SK-N-SH (cell line): ENCODE results near the gene MAN1A1.

Experiments
- CHD2 ChIP-seq: fragments of 150-350 bp; IDR thresholded peaks from 2 replicates; pipeline ENCODE4 v1.6.1; 2018; ENCODE audit warnings: low read length; ENCODE audit not compliant: partially characterized antibody
- POLR2AphosphoS5 ChIP-seq: IDR thresholded peaks from 2 replicates; pipeline ENCODE4 v1.6.1; 2012; ENCODE audit warnings: low read depth, low read length
- TF ChIP-seq, protein P1 (sequence below): fragments of 150-350 bp; IDR thresholded peaks from 2 replicates; pipeline ENCODE4 v1.6.1; 2017; ENCODE audit warnings: antibody characterized with exemption, low read length, low read depth, borderline replicate concordance
- TF ChIP-seq, protein P2 (sequence below): fragments of 200-600 bp; sonication (generic); IDR thresholded peaks from 2 replicates; pipeline ENCODE4 v1.6.1; 2017; ENCODE audit warnings: antibody characterized with exemption, mild to moderate bottlenecking, moderate library complexity
- TF ChIP-seq, protein P3 (sequence below): IDR thresholded peaks from 2 replicates; pipeline ENCODE4 v1.6.1; 2012; ENCODE audit warnings: mild to moderate bottlenecking, low read depth, low read length, moderate library complexity
- TF ChIP-seq, protein P4 (sequence below): IDR thresholded peaks from 2 replicates; pipeline ENCODE4 v1.4.0; 2012; ENCODE audit warnings: low read depth
- TF ChIP-seq, protein P5 (sequence below): fragments of 150-350 bp; IDR thresholded peaks from 2 replicates; pipeline ENCODE4 v1.6.1; 2016; ENCODE audit warnings: mild to moderate bottlenecking, low read depth, low read length

DNA sequence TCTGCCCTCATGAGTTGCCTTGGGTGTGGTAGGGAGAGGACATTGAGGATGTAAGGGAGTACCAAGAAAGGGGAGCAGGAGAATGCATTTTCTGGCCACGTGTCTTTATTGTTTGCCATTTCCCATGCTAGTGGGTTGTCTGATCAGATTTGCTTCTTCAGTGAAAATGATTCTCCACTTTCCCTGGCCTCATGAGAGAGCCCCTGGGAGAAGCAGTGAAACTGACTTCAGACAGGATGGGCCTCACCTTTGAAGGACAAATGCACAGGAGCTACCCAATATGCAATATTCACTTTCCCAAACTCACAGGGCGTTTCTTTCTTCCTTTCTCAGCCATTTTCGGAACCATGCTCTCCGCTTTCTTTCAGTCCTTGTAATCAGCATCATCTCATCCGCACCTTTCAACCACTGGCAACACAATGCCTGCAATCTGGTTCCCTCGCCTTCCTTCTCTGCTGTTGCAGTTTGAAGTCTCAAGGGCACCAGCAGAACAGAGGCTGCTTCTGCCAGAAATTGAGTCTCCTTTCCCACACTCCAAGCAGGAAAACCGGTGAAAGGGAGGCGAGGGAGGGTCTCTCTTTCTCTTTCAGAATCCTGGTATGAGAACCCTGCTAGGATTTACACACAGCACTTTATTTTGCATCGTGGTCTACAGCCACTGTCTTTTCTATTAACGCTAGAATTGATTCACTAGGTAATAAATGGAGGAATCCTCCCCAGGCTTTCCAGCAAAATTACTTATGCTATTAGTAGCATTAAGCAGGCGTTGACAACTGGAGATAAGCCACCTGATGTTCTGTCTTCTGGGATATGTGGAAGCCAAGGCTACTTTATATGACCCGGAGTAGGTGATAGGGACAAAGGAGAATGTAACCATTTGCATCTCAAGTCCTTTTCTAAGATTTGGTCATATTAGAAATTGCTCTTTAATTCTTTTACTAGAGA, 209.1 kb downstream of the MAN1A1 start:
- TF ChIP-seq, protein P1, sequence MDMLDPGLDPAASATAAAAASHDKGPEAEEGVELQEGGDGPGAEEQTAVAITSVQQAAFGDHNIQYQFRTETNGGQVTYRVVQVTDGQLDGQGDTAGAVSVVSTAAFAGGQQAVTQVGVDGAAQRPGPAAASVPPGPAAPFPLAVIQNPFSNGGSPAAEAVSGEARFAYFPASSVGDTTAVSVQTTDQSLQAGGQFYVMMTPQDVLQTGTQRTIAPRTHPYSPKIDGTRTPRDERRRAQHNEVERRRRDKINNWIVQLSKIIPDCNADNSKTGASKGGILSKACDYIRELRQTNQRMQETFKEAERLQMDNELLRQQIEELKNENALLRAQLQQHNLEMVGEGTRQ, result no peak
- TF ChIP-seq, protein P2, sequence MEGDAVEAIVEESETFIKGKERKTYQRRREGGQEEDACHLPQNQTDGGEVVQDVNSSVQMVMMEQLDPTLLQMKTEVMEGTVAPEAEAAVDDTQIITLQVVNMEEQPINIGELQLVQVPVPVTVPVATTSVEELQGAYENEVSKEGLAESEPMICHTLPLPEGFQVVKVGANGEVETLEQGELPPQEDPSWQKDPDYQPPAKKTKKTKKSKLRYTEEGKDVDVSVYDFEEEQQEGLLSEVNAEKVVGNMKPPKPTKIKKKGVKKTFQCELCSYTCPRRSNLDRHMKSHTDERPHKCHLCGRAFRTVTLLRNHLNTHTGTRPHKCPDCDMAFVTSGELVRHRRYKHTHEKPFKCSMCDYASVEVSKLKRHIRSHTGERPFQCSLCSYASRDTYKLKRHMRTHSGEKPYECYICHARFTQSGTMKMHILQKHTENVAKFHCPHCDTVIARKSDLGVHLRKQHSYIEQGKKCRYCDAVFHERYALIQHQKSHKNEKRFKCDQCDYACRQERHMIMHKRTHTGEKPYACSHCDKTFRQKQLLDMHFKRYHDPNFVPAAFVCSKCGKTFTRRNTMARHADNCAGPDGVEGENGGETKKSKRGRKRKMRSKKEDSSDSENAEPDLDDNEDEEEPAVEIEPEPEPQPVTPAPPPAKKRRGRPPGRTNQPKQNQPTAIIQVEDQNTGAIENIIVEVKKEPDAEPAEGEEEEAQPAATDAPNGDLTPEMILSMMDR, result no peak
- TF ChIP-seq, protein P3, sequence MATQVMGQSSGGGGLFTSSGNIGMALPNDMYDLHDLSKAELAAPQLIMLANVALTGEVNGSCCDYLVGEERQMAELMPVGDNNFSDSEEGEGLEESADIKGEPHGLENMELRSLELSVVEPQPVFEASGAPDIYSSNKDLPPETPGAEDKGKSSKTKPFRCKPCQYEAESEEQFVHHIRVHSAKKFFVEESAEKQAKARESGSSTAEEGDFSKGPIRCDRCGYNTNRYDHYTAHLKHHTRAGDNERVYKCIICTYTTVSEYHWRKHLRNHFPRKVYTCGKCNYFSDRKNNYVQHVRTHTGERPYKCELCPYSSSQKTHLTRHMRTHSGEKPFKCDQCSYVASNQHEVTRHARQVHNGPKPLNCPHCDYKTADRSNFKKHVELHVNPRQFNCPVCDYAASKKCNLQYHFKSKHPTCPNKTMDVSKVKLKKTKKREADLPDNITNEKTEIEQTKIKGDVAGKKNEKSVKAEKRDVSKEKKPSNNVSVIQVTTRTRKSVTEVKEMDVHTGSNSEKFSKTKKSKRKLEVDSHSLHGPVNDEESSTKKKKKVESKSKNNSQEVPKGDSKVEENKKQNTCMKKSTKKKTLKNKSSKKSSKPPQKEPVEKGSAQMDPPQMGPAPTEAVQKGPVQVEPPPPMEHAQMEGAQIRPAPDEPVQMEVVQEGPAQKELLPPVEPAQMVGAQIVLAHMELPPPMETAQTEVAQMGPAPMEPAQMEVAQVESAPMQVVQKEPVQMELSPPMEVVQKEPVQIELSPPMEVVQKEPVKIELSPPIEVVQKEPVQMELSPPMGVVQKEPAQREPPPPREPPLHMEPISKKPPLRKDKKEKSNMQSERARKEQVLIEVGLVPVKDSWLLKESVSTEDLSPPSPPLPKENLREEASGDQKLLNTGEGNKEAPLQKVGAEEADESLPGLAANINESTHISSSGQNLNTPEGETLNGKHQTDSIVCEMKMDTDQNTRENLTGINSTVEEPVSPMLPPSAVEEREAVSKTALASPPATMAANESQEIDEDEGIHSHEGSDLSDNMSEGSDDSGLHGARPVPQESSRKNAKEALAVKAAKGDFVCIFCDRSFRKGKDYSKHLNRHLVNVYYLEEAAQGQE, result no peak
- TF ChIP-seq, protein P4, sequence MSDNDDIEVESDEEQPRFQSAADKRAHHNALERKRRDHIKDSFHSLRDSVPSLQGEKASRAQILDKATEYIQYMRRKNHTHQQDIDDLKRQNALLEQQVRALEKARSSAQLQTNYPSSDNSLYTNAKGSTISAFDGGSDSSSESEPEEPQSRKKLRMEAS, result no peak
- TF ChIP-seq CHD2 (no peak), POLR2AphosphoS5 (no peak)
- TF ChIP-seq, protein P5, sequence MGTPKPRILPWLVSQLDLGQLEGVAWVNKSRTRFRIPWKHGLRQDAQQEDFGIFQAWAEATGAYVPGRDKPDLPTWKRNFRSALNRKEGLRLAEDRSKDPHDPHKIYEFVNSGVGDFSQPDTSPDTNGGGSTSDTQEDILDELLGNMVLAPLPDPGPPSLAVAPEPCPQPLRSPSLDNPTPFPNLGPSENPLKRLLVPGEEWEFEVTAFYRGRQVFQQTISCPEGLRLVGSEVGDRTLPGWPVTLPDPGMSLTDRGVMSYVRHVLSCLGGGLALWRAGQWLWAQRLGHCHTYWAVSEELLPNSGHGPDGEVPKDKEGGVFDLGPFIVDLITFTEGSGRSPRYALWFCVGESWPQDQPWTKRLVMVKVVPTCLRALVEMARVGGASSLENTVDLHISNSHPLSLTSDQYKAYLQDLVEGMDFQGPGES, result no peak
